HG02610 (cell line): ENCODE measurements around the gene EFNA1.
"Not testable (repeated sequence)": the region's sequence is repeated elsewhere in the genome, so short reads cannot be mapped to it uniquely, and the experiment has no call there.

ENCODE experiments used
- ATAC-seq: cut with Tn5 transposase; IDR thresholded peaks from one replicate; pipeline ENCODE4 v1.9.1; 2021; ENCODE audit warnings: mild to moderate bottlenecking, moderate library complexity; ENCODE audit not compliant: unreplicated experiment

EFNA1 gene

DNA sequence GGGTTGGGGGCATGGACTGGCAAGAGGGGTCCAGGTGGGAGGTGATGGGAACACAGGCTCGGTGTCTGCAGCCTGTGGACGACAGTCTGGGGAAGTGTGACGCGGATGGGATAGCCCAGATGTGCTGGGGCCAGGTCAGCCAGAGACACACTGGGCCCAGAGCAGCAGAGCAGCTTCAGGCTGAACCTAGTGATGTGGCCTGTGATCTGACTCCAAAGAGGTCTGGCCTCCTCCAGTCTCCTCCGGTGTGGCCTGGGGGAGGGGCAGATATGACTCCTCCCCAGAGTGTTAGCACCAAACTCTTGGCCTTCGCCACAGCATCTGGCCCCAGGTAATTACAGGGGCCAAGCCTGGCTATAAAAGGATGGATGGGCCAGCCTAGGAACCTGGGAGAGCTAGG is 35.5 kb upstream of the EFNA1 start:
- no peak for ATAC-seq

GRCh38 chr1:155092641-155093040 is 35.0 kb upstream of the EFNA1 start:
- no peak for ATAC-seq

DNA sequence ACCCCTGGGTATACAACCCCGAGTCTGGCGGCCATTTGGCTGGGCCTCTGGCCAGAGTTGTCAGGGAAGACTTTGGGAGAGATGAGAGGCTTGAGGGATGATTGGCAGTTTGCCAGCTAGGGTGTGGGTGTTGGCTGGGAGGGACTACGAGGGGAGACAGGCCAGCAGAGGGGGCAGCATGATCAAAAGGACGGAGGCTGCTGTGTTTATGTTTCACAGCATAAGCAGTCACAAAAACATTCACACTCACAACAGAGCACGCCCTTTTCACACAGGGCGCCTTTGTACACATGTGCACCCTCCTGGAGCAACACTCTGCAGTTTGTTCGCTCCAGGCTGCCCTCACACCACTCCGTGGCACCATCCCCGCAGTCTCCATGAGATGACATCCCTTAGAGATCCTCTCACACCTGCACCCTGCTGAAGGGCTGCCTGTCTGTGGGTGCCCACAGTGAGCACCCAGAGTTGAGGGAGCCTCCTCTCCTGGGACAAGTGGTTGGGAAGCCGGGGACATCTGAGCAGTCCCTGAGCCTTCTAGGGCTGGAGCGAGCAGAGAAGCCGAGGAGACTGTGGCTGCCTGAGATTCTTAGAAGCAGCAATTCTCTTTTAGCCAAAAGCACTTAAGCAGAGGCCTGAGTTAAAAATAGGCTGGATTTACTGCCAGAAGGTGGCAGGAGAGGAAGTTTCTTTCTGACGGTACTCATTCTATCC is 33.6 kb upstream of the EFNA1 start:
- ATAC-seq, result no peak

- ATAC-seq, result no peak
Measured at GRCh38 chr1:155094622-155094948, 33.1 kb upstream of the EFNA1 start.

- no peak for ATAC-seq
Measured at GRCh38 chr1:155099331-155099730, 28.3 kb upstream of the EFNA1 start.

- no peak for ATAC-seq
Measured at GRCh38 chr1:155103325-155103724, 24.4 kb upstream of the EFNA1 start.

DNA sequence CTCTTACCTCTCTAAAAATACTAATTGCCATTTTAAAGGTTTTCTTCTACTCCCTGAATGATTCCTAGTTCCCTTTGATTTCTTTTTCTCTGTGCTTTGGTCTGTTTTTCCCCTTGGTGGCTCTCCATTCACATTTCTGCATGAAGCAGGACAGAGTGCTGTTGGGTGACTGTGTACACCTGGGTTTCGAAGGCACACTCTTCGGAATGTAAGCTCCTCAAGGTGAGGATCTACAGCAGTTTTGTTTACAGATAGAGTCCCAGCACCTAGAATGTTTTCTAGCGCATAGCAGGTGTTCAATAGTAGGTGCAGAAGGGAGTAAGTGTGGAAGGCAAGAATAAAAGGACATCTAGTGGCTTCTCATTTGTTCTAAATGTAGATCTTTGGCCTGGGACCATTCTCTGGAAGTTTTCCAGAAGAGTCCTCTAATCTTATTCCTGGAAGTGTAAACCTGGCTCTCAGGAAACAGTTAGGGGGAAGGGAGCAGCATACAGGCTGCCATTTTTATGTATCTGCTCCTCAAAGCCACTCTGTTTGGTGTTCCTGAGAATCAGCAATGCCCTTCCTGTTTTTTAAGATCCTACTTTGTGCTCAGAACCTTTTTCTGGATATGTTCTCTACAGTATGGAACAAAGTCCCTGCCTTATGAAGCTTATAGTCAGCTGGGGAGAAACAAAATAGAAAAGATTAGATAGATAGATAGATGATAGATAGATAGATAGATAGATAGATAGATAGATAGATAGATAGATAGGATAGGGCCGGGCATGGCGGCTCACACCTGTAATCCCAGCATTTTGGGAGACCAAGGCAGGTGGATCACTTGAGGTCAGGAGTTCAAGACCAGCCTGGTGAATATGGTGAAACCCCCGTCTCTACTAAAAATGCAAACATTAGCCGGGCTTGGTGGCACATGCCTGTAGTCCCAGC is 22.8 kb upstream of the EFNA1 start:
- ATAC-seq, result no peak

GRCh38 chr1:155105604-155106011 is 22.1 kb upstream of the EFNA1 start:
- ATAC-seq, result no peak

- no peak for ATAC-seq
Measured at GRCh38 chr1:155106862-155107261, 20.8 kb upstream of the EFNA1 start.

DNA sequence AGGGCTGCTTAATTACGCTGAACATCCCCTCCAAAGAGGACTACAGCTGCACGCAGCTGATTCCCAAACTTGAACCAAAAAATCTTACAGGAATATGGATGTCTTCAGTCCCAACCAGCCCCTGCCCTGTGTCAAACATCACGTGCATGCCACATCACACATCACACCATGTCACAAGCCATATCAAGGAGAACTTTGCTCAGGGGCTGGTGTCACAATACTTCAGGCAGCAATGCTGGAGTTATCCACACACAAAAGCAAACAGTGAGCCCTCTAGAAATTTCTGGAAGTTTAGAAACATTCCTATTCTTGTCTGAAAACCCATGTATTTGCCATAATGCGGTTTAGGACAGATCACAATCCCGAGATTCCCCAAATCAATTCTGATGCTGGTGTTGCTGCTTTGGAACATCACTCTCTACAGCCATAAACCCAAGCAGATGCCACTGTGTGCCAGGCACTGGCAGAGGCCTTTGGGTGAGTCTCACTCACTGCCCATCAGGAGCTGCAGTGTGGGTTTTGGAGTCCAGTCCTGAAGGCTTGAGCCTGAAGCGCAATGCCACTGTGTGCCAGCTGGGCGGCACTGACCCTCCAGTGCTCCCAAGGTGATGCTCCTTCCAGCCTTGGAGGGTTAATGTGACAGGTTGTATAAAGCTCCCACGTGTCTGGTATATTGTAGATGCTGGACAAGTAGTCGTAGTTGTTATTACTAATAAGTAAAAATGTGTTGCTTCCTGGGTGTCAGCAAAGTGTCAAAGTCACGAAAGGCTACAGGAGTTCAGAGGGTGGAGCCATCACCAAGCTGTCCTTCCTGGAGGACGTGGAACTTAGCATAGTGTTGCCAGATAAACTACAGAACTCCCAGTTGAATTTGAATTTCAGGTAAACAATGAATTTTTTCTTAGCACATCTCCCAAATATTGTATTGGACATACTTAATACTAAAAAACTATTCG is 20.1 kb upstream of the EFNA1 start:
- ATAC-seq, result no peak

DNA sequence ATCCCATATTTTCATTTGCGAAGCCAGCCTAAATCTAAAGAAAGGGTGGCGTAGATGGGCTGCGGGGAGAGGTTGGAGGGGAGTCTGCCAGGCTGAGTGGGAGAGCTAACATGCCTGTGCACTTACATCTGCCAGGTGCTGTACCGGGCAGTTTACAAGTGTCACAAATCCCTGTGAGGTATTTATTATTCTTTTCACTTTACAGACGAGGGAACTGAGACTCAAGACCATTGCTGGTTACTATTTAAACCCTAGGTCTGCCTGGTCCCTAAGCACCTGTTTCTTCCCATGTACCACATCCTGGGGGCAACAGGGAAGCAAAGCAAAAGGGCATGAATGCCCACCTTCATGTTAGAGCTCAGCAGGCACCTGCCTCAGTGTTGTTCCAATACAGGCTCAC is 19.4 kb upstream of the EFNA1 start:
- no peak for ATAC-seq

GRCh38 chr1:155110381-155110780 is 17.3 kb upstream of the EFNA1 start:
- no peak for ATAC-seq

DNA sequence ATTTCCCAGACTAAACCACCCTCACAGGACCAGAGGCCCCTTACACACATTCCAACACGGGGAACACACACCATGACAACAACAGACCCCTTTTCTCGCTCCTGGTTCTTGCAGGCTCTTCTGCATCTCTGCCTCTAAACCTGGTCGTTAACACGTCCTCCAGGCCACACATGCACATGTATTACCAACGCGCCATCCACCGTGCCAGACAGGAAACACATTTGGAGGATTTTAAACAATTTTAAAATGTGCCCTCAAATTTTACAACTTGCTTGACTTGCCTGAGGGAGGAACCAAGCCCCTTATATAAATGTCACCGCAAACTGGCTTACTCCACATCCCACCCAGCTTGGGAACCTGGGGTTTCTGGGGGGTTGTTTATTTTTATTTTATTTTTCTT is 16.9 kb upstream of the EFNA1 start:
- no peak for ATAC-seq

DNA sequence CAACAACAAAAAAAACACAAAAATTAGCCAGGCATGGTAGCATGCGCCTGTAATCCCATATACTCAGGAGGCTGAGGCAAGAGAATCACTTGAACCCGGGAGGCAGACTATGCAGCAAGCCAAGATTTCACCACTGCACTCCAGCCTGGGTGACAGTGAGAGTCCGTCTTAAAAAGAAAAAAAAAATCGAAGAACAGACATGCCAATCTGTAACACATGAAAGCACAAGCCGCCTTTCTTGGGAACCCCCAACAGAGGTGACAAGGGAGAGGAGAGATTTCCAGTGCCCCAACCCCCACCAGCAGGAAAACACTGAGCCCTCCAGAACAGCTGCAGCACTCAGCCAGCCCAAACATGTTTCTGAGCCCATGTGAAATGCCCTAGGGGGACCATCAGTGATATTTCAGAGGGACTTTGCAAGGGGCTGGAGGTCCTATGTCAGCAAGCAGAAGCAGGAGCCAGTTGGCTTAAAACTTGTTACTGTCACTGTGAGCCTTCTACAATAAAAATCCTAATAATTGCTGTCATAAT is 14.2 kb upstream of the EFNA1 start:
- no peak for ATAC-seq

GRCh38 chr1:155116113-155116764 is 11.4 kb upstream of the EFNA1 start:
- no peak for ATAC-seq

GRCh38 chr1:155117610-155118009 is 10.1 kb upstream of the EFNA1 start:
- ATAC-seq, result no peak

DNA sequence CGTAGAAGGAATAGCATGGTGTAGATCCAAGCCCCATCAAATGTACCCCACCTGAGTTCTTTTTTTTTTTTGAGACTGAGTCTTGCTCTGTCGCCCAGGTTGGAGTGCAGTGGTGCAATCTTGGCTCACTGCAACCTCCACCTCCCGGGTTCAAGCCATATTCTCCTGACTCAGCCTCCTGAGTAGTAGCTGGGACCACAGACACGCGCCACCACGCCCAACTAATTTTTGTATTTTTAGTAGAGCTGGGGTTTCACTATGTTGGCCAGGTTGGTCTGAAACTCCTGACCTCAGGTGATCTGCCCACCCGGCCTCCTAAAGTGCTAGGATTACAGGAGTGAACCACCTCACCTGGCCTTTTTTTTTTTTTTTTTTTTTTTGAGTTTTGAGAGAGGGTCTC is 9.6 kb upstream of the EFNA1 start:
- not testable (repeated sequence) for ATAC-seq

GRCh38 chr1:155120253-155120652 is 7.4 kb upstream of the EFNA1 start:
- ATAC-seq, result no peak

GRCh38 chr1:155121249-155121648 is 6.4 kb upstream of the EFNA1 start:
- no peak for ATAC-seq

DNA sequence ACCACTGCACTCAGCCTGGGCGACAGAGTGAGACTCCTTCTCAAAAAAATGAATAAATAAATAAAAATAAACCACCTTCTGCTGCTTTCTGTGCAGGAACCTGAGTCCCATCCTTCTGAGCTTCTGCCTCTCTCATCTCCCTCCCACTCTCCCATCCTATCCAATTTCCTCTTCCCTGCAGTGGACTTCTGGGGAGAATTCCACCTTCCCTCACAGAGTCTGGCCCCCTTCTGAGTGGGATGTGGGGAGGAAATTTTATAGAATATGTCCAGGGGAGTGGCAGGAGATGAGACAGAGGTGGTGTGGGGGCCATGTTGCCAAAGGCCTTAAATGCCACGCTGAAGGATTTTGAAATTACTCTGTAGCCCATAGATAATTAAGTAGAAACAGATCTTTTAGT is 5.4 kb upstream of the EFNA1 start:
- ATAC-seq, result no peak
